ENCODE data around the gene PLK3. TPM values are rescaled to one million over a fixed set of nuclear protein-coding genes. Genes with fewer than 3 reads are reported as not detected.

The PLK3 gene
- total and polyA plus RNA-seq, 2 experiments from 2014 or later: 9.5 to 12.4 TPM

DNA sequence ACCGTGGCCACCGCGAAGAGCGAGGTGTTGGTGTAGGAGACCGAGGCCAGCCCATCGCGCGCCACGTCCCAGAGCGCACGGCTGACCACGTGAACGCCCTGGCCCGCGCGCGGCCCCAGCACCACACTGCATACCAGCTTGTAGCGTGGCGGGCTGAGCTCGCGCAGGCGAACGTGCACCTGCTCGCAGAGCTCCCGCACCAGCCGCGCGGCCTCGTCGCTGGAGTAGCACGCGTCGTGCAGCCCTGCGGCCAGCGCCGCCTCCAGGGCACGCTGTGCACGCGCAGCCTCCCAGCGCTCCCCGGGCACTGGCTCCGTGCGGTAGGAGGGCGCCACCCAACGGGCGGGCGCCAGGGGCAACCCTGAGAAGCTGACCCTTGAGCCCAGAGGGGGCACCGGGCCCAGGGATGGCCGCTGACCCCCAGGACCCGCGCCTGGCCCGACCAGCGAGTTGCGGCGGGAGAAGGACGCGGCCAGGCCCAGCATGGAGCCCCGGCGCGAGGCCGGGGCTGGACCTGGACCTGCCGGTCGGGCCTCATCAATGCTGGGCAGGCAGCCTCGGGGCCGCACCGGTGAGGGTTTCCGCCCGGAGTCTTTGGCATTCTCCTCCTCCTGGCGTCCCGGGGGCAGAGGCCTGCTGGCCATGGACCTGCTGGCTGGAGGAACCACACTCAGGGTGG is 6.0 kb downstream of the PLK3 start:
- no peak overlapping the region for H3K4me3 ChIP-seq
- peaks cover 35% of the 10 kb centered on the region for H3K4me1 ChIP-seq (ENCODE audit: low read depth)
- no peak for DNase-seq (ENCODE audit: low read depth in 1 of 2, low spot score in 1 of 2)
- no peak overlapping the region for H3K27ac ChIP-seq
- no peaks in the 10 kb centered on the region for H3K27me3 ChIP-seq
- no peaks in the 10 kb centered on the region for H3K9me3 ChIP-seq (ENCODE audit: low read depth)
- peaks cover 6% of the 10 kb centered on the region for H3K36me3 ChIP-seq
- TF ChIP-seq, protein P1, sequence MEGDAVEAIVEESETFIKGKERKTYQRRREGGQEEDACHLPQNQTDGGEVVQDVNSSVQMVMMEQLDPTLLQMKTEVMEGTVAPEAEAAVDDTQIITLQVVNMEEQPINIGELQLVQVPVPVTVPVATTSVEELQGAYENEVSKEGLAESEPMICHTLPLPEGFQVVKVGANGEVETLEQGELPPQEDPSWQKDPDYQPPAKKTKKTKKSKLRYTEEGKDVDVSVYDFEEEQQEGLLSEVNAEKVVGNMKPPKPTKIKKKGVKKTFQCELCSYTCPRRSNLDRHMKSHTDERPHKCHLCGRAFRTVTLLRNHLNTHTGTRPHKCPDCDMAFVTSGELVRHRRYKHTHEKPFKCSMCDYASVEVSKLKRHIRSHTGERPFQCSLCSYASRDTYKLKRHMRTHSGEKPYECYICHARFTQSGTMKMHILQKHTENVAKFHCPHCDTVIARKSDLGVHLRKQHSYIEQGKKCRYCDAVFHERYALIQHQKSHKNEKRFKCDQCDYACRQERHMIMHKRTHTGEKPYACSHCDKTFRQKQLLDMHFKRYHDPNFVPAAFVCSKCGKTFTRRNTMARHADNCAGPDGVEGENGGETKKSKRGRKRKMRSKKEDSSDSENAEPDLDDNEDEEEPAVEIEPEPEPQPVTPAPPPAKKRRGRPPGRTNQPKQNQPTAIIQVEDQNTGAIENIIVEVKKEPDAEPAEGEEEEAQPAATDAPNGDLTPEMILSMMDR (IDR thresholded peaks at IDR 0.05; ENCODE audit: low read depth, low read length): no peak

DNA sequence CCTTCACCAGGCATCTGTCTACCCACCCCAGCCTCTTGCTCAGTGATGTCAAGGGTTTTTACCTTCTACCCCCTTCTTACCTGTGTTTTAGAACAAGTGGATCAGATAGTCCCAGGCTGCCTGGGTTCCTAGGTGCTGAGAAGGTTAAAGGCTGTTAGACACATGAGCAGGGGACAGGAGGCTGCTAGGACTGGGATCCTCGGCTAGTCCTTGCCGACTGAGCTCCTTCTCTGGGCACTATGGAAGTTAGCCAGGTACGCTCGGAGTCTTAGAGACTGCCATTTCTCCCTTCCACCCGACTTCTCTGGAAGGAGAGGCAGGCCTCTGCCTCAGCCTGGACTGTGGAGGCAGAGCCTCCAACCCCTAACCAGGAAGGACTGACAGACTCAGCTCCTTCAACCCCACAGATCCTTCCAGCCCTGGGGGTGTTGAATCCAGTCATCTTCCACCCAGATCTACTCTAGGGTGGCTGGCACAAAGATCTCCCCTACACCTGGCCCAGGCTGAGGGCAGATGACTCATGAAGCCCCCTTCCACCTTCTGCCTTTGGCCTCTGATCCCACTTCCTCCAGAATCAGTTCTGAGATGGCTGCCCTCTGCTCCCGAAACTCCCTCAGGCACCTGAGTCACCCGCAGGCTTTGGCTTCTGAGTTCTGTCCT is 6.7 kb downstream of the PLK3 start, which contains the start of gene DYNLT4:
Gene DYNLT4 (minus strand): TSS at position 648 of the 660 bp plus-strand sequence. CDS start 683 bp downstream, outside the sequence.
- H3K9me3 ChIP-seq (ENCODE audit: low read depth): no peaks in the 10 kb centered on the region
- H3K27ac ChIP-seq: peak within 1 kb of the TSS; percentile 87
- TF ChIP-seq, protein P1 (IDR thresholded peaks at IDR 0.05; ENCODE audit: low read depth, low read length): no peak
- H3K4me1 ChIP-seq (ENCODE audit: low read depth): peaks cover 37% of the 10 kb centered on the region
- peaks cover 6% of the 10 kb centered on the region for H3K36me3 ChIP-seq
- H3K27me3 ChIP-seq: no peaks in the 10 kb centered on the region
- no peak within 1 kb of the TSS for H3K4me3 ChIP-seq
- DNase-seq (ENCODE audit: low read depth in 1 of 2, low spot score in 1 of 2): no peak

DNA sequence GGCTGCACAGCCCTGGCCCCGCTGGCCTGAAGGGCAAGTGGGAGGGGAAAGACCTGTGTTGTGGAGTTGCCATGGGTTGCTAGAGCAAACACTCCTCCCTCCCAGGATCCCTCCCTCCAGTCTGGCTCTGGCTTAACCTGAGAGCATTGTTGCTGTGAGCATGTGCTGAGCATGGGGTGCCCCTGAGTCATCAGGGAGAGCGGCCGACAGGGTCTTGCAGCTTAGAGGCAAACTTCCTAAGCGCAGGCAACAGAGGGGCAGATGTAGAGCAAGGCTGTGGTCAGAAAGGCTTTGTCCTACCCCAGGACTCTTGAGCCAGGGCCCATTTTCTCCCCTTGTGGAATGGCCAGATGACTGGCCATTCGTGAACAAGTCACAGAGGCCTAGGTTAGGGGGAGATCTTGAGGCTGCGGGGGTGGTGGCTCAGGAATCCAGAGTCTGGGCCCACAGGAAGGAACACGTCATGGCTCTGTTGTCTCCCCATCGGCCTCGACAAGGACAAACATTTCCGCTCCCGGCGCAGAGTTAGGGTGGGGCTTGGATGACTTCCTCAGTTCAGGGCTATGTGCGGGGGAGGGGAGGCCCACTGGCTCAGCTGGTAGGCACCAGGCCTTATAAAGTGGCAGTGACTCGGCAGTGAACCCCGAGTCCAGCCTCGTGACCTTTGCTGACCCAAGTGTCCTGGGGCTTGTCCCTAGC is 7.3 kb downstream of the PLK3 start:
- Histone ChIP-seq H3K27ac (peak overlapping the region; percentile 87), H3K36me3 (peaks cover 6% of the 10 kb centered on the region), H3K27me3 (no peaks in the 10 kb centered on the region), H3K9me3 (ENCODE audit: low read depth) (no peaks in the 10 kb centered on the region), H3K4me3 (no peak overlapping the region), H3K4me1 (ENCODE audit: low read depth) (peaks cover 36% of the 10 kb centered on the region)
- TF ChIP-seq, protein P1 (IDR thresholded peaks at IDR 0.05; ENCODE audit: low read depth, low read length): no peak
- DNase-seq (ENCODE audit: low read depth in 1 of 2, low spot score in 1 of 2): peak; percentile 67 to 100

DNA sequence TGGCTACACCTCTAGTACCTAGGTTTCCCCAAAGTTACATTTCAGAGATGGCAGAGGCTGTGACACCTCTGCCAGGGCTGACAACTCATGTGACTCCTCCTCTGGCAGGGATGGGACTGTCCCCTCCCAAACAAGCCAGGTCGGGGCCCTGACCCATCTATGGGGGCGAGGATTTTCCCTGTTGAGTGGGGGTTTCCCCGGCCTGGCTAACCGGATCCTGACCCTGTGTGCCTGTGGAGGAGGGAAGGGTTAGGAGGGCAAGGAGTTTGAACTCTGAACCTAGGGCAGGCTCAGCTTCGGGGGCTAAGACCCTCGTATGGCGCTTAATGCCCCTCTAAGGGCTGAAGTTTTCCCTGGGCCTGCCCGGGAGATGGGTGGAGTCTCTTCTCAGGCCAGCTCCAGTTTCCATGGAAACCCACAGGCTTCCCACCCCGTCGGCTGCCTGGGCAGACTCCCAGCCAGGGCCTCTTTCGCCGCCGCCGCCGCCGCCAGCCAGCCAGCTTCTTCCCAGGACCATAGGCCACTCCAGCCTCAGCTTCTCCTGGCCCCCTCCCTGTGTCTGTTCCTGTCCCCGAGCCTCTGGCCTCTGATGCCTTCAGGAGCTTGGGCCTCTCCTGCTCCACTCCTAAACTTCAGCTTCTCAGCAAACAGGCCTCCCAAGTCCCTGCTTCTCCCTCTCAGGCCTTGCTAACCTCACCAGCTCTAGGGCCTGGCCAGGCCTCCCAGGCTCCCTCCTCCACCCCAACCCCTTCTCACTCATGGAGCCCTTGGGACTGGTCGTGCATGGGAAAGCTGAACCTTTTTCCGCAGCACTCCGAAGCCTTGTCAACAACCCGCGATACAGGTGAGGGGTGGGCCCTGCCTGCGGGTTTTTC is 8.1 kb downstream of the PLK3 start, which contains the start of gene BTBD19:
Gene BTBD19 (plus strand): TSS at position 461 of the 875 bp plus-strand sequence. CDS start 298 bp downstream, at position 759.
- H3K4me3 ChIP-seq: no peak within 1 kb of the TSS
- H3K4me1 ChIP-seq (ENCODE audit: low read depth): peaks cover 32% of the 10 kb centered on the region
- TF ChIP-seq, protein P1 (IDR thresholded peaks at IDR 0.05; ENCODE audit: low read depth, low read length): no peak
- peak; percentile 63 to 97 for DNase-seq (ENCODE audit: low read depth in 1 of 2, low spot score in 1 of 2)
- H3K36me3 ChIP-seq: peaks cover 6% of the 10 kb centered on the region
- no peaks in the 10 kb centered on the region for H3K9me3 ChIP-seq (ENCODE audit: low read depth)
- H3K27ac ChIP-seq: peak within 1 kb of the TSS; percentile 87
- no peaks in the 10 kb centered on the region for H3K27me3 ChIP-seq
